Measurements from ENCODE around the gene ZDHHC8. TPM values are rescaled to one million over a fixed set of nuclear protein-coding genes. Genes with fewer than 3 reads are reported as not detected.

The ZDHHC8 gene
- total RNA-seq, 1 experiment from 2014 or later = 39.9 TPM

GRCh38 chr22:20118300-20119020 is 13.1 kb upstream of the ZDHHC8 start:
- Histone ChIP-seq H3K27me3 (replicated peaks; ENCODE audit: control insufficient read depth, insufficient read depth, low read length) (no peaks in the 10 kb centered on the region), H3K4me1 (peaks cover 22% of the 10 kb centered on the region), H3K36me3 (ENCODE audit: control insufficient read depth, insufficient read depth, low read length) (peaks cover 4% of the 10 kb centered on the region), H3K4me3 (ENCODE audit: low read depth, low read length) (peak overlapping the region; percentile 87), H3K9me3 (no peaks in the 10 kb centered on the region; the same call in 1 of the 2 replicates)
- H3K36me3 Mint-ChIP-seq (ENCODE audit: insufficient read depth, unreplicated experiment) = peaks cover 84% of the 10 kb centered on the region
- peak overlapping the region; percentile 81 for H3K4me3 Mint-ChIP-seq (ENCODE audit: unreplicated experiment)
- DNase-seq = no peak
- H3K27me3 Mint-ChIP-seq (ENCODE audit: insufficient read depth, unreplicated experiment) = no peaks in the 10 kb centered on the region
- BruUV-seq (replicated peaks) = TSS peak; percentile 63
- intact Hi-C loops (cut with micrococcal nuclease; ENCODE audit: unreplicated experiment) = loop anchor here (10.0 kb wide), 1 partner anchor 154 kb away; no protein-coding TSS in a partner anchor
- peaks cover 6% of the 10 kb centered on the region for H3K4me1 Mint-ChIP-seq (ENCODE audit: low read depth, unreplicated experiment)
- H3K9me3 Mint-ChIP-seq (ENCODE audit: unreplicated experiment) = no peaks in the 10 kb centered on the region
- POLR2A ChIA-PET = no interaction called here
- CTCF ChIA-PET = no interaction called here
- TF ChIP-seq CTCF (IDR thresholded peaks at IDR 0.05; ENCODE audit: insufficient read depth in 1 of 2, low read depth in 1 of 2, low read length in 1 of 2, severe bottlenecking in 1 of 2, unreplicated experiment in 1 of 2) = no peak
- peak overlapping the region; percentile 87 for H3K27ac Mint-ChIP-seq (ENCODE audit: unreplicated experiment)

GRCh38 chr22:20121856-20122415 is 9.7 kb upstream of the ZDHHC8 start:
- Mint-ChIP-seq H3K4me1 (ENCODE audit: low read depth, unreplicated experiment) (no peaks in the 10 kb centered on the region), H3K9me3 (ENCODE audit: unreplicated experiment) (no peaks in the 10 kb centered on the region), H3K36me3 (ENCODE audit: insufficient read depth, unreplicated experiment) (peaks cover 84% of the 10 kb centered on the region), H3K4me3 (ENCODE audit: unreplicated experiment) (no peak overlapping the region), H3K27me3 (ENCODE audit: insufficient read depth, unreplicated experiment) (no peaks in the 10 kb centered on the region), H3K27ac (ENCODE audit: unreplicated experiment) (no peak overlapping the region)
- TF ChIP-seq CTCF (IDR thresholded peaks at IDR 0.05; ENCODE audit: insufficient read depth in 1 of 2, low read depth in 1 of 2, low read length in 1 of 2, severe bottlenecking in 1 of 2, unreplicated experiment in 1 of 2) = no peak
- no TSS peak for BruUV-seq (replicated peaks)
- Histone ChIP-seq H3K27me3 (replicated peaks; ENCODE audit: control insufficient read depth, insufficient read depth, low read length) (no peaks in the 10 kb centered on the region), H3K4me1 (peaks cover 16% of the 10 kb centered on the region), H3K4me3 (ENCODE audit: low read depth, low read length) (no peak overlapping the region), H3K36me3 (ENCODE audit: control insufficient read depth, insufficient read depth, low read length) (peaks cover 4% of the 10 kb centered on the region; the same call in 1 of the 2 replicates), H3K9me3 (no peaks in the 10 kb centered on the region; the same call in 1 of the 2 replicates)
- no peak for DNase-seq
- POLR2A ChIA-PET = no interaction called here
- intact Hi-C loops (cut with micrococcal nuclease; ENCODE audit: unreplicated experiment) = no loop called here
- CTCF ChIA-PET = no interaction called here

- H3K4me3 Mint-ChIP-seq (ENCODE audit: unreplicated experiment) = no peak overlapping the region
- H3K4me3 ChIP-seq (ENCODE audit: low read depth, low read length) = no peak overlapping the region
- no peaks in the 10 kb centered on the region for H3K9me3 ChIP-seq
- TF ChIP-seq CTCF (IDR thresholded peaks at IDR 0.05; ENCODE audit: insufficient read depth in 1 of 2, low read depth in 1 of 2, low read length in 1 of 2, severe bottlenecking in 1 of 2, unreplicated experiment in 1 of 2) = no peak
- no peaks in the 10 kb centered on the region for H3K27me3 ChIP-seq (replicated peaks; ENCODE audit: control insufficient read depth, insufficient read depth, low read length)
- CTCF ChIA-PET = no interaction called here
- peaks cover 93% of the 10 kb centered on the region for H3K36me3 Mint-ChIP-seq (ENCODE audit: insufficient read depth, unreplicated experiment)
- peaks cover 14% of the 10 kb centered on the region for H3K4me1 ChIP-seq
- no peaks in the 10 kb centered on the region for H3K4me1 Mint-ChIP-seq (ENCODE audit: low read depth, unreplicated experiment)
- BruUV-seq (replicated peaks) = no TSS peak
- no peak overlapping the region for H3K27ac Mint-ChIP-seq (ENCODE audit: unreplicated experiment)
- intact Hi-C loops (cut with micrococcal nuclease; ENCODE audit: unreplicated experiment) = no loop called here
- no peaks in the 10 kb centered on the region for H3K27me3 Mint-ChIP-seq (ENCODE audit: insufficient read depth, unreplicated experiment)
- H3K9me3 Mint-ChIP-seq (ENCODE audit: unreplicated experiment) = no peaks in the 10 kb centered on the region
- DNase-seq = no peak
- POLR2A ChIA-PET = no interaction called here
- peaks cover 4% of the 10 kb centered on the region; the same call in 1 of the 2 replicates for H3K36me3 ChIP-seq (ENCODE audit: control insufficient read depth, insufficient read depth, low read length)
Measured at GRCh38 chr22:20123366-20124082, 8.1 kb upstream of the ZDHHC8 start.

Measured in Caco-2 (cell line).